ENCODE results near the gene NFE2L3.

The NFE2L3 gene

DNA sequence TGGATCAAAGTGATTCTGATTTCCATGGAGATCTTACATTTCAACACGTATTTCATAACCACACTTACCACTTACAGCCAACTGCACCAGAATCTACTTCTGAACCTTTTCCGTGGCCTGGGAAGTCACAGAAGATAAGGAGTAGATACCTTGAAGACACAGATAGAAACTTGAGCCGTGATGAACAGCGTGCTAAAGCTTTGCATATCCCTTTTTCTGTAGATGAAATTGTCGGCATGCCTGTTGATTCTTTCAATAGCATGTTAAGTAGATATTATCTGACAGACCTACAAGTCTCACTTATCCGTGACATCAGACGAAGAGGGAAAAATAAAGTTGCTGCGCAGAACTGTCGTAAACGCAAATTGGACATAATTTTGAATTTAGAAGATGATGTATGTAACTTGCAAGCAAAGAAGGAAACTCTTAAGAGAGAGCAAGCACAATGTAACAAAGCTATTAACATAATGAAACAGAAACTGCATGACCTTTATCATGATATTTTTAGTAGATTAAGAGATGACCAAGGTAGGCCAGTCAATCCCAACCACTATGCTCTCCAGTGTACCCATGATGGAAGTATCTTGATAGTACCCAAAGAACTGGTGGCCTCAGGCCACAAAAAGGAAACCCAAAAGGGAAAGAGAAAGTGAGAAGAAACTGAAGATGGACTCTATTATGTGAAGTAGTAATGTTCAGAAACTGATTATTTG, 33.3 kb downstream of the NFE2L3 start:
- TF ChIP-seq CTCF (conservative IDR thresholded peaks at IDR 0.05; ENCODE audit: low read depth, low read length): no peak
- DNase-seq (ENCODE audit: low read depth): no peak
- no peak overlapping the region for H3K4me3 ChIP-seq (ENCODE audit: low read depth, low read length)

DNA sequence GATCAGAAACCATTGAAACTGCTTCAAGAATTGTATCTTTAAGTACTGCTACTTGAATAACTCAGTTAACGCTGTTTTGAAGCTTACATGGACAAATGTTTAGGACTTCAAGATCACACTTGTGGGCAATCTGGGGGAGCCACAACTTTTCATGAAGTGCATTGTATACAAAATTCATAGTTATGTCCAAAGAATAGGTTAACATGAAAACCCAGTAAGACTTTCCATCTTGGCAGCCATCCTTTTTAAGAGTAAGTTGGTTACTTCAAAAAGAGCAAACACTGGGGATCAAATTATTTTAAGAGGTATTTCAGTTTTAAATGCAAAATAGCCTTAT, 33.8 kb downstream of the NFE2L3 start:
- TF ChIP-seq CTCF (conservative IDR thresholded peaks at IDR 0.05; ENCODE audit: low read depth, low read length): no peak
- DNase-seq (ENCODE audit: low read depth): no peak
- H3K4me3 ChIP-seq (ENCODE audit: low read depth, low read length): no peak overlapping the region

DNA sequence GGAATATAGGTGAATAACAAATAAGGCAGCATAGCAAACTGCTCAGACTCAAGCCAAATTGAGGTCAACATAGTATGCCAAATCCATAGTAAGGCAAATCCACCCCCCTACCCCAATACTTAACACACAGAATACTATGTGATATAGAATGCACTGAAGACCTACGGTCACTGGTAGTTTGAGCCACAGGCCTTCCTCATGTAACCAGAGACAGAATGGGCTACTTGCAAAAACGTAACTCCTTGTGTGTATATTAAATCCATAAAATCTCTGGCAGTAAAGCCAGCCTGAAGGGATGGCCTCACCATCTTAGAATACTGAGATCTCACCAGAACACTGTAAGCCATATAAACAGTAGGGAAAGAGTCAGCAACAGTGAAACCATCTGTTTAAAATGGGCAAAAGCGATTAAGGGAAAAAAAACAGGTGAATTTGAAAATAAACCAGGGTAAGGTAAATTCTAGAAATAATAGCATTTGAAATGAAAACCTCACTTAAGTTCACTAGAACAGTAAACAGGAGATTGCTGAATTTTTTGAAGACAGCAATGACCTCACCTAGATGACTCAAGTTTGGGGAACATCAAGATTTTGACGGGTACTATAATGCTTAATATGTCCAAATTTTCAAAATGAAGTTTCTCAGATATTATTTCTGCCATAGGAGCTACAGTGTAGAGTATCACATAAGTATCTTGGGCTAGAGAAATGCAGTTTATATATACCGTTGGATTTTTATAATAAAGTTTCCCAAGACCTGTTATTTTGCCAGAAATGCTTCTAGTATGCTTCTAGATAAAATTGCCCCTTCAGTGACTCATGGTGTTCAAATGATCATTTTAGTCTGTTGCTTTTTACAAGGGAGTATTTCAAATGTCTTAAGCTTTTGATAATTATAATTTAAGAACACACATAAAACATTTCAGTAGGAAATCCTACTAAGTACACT, 34.6 kb downstream of the NFE2L3 start:
- TF ChIP-seq CTCF (conservative IDR thresholded peaks at IDR 0.05; ENCODE audit: low read depth, low read length): no peak

GRCh38 chr7:26187380-26188205, 35.6 kb downstream of the NFE2L3 start:
- no peak for DNase-seq (ENCODE audit: low read depth)
- no peak for TF ChIP-seq CTCF (conservative IDR thresholded peaks at IDR 0.05; ENCODE audit: low read depth, low read length)
- no peak overlapping the region for H3K4me3 ChIP-seq (ENCODE audit: low read depth, low read length)

More for the DNA sequence above, 34.6 kb downstream of the NFE2L3 start:
- no peak overlapping the region for H3K4me3 ChIP-seq (ENCODE audit: low read depth, low read length)
- DNase-seq (ENCODE audit: low read depth): no peak

GRCh38 chr7:26188206-26188956, 36.4 kb downstream of the NFE2L3 start:
- no peak overlapping the region for H3K4me3 ChIP-seq (ENCODE audit: low read depth, low read length)
- no peak for DNase-seq (ENCODE audit: low read depth)
- no peak for TF ChIP-seq CTCF (conservative IDR thresholded peaks at IDR 0.05; ENCODE audit: low read depth, low read length)

- no peak overlapping the region for H3K4me3 ChIP-seq (ENCODE audit: low read depth, low read length)
- no peak for DNase-seq (ENCODE audit: low read depth)
- no peak for TF ChIP-seq CTCF (conservative IDR thresholded peaks at IDR 0.05; ENCODE audit: low read depth, low read length)
Measured at GRCh38 chr7:26188957-26189541, 37.1 kb downstream of the NFE2L3 start.

Data from choroid plexus epithelial cell (primary cell).